Hematopoietic multipotent progenitor cell treated with erythropoietin and hydrocortisone succinate and interleukin-3 and kit ligand, for 15 days (in vitro differentiated cells): Measurements from ENCODE around the gene G3BP1.
"Not testable (repeated sequence)": the region's sequence is repeated elsewhere in the genome, so short reads cannot be mapped to it uniquely, and the experiment has no call there.

ENCODE experiments used
- DNase-seq: peaks from one replicate; pipeline ENCODE4 v3.0.0-alpha.2; 2015; ENCODE audit warnings: low spot score

The G3BP1 gene

DNA sequence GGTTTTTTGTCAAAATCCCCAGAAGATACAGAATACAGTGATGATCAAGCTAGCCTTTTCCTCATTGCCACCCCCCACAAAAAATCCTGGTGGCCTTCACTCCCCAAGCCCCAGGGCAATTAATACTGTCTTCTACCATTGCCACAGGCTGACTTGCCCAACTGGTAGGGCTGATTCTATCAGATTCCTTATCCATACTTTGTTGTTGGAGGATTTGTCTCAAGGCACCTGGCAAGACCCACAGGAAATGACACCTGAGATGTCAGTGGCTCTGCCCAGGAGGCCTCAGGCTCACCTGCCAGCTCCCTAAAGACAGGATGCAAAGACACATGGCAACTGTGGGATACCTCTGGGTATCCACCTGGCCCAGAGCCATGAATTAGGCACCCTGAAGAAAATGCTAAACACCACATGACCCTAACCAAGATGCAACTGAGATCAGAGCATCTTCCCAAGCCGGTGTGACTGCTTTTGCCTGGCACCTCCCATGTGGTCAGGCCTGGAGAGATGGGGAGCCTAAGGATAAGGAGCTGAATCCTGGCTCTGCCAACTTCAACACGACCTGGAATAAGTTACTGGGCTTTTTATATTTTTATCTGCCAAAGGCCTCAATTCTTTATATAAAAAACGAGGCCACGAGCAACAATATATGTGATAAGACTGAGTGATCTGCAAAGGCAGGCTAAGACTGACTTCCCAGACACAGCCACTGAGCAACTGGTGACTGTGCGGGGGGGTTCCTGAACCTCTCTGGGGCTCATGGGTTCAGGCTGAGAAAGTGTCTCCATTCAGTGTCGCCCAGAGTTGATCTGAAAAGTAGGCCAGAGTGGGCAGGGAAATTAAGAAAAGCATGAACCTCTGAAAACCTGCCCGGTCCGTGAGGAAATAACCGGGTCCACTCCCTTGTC lies 14.3 kb upstream of the G3BP1 start:
- DNase-seq, result no peak

DNA sequence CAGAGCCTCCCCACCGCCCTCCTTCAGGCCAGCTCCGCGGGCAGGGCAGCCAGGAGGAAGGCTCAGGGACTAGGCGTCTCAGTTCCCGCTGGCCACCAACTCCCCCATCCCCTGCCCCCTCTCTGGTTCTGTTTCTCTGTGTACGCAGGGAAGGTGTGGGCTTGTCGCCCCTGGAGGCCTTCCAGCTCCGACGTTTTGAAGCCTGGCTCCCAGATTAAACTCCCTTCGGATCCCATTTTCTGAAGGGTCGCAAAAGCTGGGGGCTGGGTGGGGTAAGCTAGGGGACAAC lies 13.7 kb upstream of the G3BP1 start:
- DNase-seq, result no peak

GRCh38 chr5:151758430-151759241 lies 13.1 kb upstream of the G3BP1 start, which contains the start of gene ATOX1:
Gene ATOX1 (minus strand): TSS chr5:151758631. CDS start chr5:151758551, 80 bp downstream.
- DNase-seq, result peak; percentile 94

DNA sequence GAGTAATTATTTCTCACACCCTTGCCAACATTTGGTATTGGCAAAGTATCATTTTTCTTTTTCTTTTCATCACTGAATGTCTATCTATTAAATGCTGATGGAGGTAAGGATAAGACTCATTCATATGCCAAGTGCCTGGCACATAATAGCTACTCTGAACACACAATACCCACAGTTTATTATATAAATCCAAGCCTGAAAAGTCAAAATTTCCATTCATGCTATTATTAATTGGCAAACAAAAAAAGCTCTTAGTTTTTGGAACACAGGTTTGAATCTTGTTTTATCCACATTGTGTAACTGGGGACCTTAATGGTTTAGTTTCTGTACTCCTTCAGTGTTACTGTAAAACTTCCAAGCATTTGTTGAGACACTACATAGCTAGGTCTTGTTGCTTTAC lies 7.0 kb upstream of the G3BP1 start:
- no peak for DNase-seq

- no peak for DNase-seq
Measured at GRCh38 chr5:151766975-151767374, 4.8 kb upstream of the G3BP1 start.

GRCh38 chr5:151770383-151771258 lies 1.1 kb upstream of the G3BP1 start:
- no peak for DNase-seq

GRCh38 chr5:151772029-151772845 lies 483 bp downstream of the G3BP1 start:
- peak; percentile 44 for DNase-seq

DNA sequence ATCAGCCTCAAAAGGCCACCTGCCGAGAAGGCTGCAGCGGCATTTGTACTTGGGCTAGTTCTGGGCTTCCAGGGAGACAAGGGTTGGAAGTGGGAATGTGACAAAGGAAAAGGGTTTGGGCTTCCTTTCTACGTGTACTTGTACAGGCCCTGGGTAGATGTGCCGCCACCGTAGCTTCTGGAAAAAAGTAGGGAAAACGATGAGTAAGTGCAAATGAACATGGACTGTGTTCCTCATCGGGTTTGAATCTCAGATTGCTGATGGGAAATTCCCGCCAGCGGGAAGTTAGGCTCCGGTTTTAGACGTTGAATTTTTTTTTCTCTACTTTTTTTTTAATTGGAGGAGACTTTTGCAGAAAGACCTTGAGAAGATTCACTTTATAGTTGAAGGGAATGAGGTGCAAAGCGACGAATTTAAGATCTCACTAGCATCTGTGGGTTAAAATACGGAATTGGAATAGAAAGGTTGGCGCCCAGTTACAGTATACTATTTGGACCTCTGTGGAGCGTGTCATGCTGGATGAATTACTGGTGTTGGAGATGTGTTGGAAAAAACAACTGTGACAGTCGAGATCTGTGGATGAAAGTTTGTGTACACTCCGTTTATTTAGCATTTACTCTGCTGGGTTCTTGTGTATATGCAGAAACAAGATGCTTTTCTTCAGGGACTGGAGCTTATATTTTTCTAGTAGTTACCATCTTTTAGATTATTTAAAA lies 1.2 kb downstream of the G3BP1 start:
- no peak for DNase-seq

GRCh38 chr5:151773951-151774350 lies 2.2 kb downstream of the G3BP1 start:
- DNase-seq, result peak; percentile 29

GRCh38 chr5:151775025-151775606 lies 3.4 kb downstream of the G3BP1 start:
- DNase-seq, result no peak

DNA sequence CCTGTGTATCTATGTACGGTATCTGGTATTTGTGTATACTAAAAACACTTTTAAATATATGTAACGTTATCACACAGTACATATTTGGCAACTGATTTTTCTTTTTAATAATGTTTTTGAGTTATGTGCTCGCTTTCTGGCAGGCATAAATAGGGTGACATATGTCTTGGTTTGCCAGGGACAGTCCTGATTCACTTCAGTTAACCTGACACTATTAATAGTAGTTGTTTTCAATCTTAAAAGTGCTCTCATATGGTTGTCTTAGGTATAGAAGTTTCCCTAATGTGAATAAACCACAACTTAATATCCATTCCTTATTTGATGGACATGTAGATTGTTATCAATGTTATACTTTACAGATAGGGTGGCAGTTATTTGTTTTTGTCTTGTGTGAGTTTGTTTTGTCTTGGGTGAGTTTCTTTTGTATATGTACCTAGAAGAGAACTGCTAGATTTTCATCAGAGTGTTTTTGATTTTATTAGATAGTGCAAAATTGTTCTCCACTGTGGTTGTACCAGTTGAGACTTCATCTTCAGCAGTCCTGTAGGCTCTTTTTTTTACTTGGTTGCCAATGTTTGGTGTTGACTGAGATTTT lies 7.9 kb downstream of the G3BP1 start:
- no peak for DNase-seq

- no peak for DNase-seq
Measured at GRCh38 chr5:151780348-151780747, 8.6 kb downstream of the G3BP1 start.

DNA sequence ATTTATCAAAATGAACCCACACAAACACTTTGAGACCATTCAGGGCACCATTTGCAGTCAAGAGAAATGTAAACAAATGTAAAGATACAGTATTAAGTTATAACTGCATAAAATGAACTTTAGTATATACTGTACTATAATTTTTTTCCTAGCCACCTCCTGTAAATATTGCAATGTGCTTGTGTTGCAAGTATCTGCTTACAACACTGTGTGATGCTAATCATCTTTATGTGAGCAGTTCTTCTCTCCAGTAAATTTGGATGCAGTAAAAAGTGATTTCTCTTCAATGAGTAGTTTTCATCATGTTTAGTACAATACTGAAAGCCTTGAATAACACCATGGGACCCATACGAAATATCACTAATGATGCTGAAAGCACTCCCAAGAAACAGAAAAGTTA lies 9.4 kb downstream of the G3BP1 start:
- no peak for DNase-seq

DNA sequence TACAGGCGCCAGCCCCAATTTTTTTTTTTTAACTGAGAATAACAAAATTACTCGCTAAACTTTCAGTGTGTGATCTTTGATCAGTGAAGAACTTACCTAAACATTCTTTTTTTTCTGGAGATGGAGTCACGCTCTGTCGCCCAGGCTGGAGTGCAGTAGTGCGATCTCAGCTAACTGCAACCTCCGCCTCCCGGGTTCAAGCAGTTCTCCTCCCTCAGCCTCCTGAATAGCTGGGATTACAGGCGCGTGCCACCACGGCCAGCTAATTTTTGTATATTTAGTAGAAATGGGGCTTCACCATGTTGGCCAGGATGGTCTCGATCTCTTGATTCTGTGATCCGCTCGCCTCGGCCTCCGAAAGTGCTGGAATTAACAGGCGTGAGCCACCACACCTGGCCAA lies 11.9 kb downstream of the G3BP1 start:
- DNase-seq, result not testable (repeated sequence)

DNA sequence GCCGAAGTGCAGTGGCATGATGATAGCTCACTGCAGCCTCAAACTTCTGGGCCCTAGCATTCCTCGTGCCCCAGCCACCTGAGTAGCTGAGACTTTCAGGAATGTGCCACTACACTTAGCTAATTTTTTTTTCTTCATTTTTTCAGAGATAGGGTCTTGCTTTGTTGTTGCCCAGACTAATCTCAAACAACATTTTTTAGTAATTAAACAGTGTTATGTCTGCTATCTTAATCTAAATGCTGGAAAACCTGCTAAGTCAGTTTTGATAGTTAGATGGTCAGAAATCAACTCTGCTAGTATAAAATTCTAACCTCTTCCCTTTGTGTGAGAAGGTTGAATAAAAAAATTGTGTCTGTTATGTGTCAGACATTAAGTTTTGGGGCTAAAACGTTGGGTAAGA lies 12.4 kb downstream of the G3BP1 start:
- DNase-seq, result no peak

DNA sequence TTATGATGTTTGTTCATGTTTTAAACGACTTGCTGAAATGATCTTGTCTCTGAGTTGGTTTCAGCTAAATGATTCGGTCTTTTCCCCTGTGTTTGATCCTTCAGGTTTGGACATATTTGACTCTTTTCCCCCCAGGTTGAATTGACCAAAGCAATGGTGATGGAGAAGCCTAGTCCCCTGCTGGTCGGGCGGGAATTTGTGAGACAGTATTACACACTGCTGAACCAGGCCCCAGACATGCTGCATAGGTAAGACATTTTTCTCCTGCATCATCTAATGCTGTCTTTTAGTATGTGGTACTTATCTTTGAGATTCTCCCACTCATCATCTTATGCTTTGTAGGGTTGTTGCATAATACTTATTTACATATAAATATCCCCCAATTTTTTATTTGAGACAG lies 14.7 kb downstream of the G3BP1 start:
- no peak for DNase-seq

GRCh38 chr5:151787817-151788216 lies 16.1 kb downstream of the G3BP1 start:
- DNase-seq, result no peak

DNA sequence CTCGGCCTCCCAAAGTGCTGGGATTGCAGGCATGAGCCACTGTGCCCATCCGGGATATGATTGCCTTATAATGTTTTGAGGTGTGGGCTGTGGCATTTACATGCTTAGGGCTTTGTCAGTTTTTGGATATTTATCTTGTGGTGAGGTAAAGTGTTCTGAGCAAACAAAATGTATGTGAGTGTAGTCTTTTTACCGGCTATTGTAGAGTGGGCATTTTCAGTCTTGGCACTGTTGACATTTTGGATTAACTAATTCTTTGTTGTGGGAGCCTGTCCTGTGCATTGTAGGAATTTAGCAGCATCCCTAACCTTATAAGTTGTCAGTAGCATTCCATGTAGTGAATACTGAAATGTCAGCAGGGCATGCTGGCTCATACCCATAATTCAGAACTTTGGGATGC lies 21.6 kb downstream of the G3BP1 start:
- no peak for DNase-seq

DNA sequence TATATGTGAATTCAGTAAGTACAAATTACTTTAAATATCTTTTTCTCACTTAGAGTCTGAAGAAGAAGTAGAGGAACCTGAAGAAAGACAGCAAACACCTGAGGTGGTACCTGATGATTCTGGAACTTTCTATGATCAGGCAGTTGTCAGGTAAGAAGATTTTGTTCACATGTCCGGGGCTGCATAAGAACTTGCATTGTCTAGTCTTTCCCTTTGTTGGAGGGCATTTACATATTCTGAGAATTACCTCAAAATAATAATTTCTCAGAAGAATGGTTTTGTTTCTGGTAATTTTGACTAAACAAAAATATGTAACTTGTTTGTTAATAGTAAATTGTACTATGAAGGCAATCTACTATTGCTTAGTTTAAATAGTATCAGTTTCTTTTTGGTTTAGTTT lies 23.7 kb downstream of the G3BP1 start:
- no peak for DNase-seq

- DNase-seq, result no peak
Measured at GRCh38 chr5:151798674-151799073, 26.9 kb downstream of the G3BP1 start.
